ENCODE data around the gene MED13L.
"Not testable (repeated sequence)": the region's sequence is repeated elsewhere in the genome, so short reads cannot be mapped to it uniquely, and the experiment has no call there.

MED13L gene

DNA sequence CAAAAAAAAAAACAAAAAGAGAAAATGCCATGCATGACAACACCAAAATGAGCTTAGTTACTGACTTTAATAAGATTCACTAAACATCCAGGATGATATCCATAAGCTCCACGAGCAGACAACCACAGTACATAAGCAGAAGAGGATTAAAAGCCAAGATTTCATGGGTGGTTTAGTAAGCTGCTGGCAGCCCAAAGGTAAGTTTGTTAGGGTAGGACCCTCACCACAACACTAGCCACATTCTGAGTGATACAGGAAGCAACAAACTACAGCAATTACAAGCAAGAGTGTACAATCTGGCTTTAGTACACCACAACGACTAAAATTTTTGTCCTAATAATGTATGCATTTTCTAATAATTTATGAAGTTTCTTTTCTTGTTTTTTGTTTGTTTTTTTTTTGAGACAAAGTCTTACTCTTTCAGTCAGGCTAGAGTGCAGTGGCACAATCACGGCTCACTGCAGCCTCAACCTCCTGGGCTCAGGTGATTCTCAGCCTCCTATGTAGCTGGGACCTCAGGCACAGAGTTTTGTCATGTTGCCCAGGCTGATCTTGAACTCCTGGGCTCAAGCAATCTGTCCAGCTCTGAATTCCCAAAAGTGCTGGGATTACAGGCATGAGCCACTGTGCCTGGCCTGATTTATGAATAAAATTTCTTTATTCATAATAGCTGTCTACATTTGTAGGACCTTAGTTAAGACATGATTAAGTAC, 221.4 kb downstream of the MED13L start:
- no peak for DNase-seq (ENCODE audit: low spot score)

DNA sequence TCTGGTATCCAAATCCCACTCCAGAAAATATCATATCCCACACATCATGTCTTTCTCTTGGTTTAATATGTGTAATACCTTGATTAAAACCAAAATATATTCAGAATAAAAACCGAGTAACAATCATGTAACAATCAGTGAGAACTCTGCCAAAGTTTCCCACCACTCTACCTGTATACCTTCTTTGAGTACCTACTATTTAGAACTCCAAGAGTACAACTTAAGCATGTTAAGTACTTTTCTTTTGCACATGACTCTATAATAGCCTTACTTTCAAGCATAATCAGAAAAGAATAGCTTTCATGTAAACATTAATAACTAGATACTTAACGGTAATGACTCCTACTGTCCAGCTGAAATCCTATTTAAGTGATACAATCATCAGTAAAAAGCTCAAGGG, 223.2 kb downstream of the MED13L start:
- DNase-seq (ENCODE audit: low spot score): no peak

DNA sequence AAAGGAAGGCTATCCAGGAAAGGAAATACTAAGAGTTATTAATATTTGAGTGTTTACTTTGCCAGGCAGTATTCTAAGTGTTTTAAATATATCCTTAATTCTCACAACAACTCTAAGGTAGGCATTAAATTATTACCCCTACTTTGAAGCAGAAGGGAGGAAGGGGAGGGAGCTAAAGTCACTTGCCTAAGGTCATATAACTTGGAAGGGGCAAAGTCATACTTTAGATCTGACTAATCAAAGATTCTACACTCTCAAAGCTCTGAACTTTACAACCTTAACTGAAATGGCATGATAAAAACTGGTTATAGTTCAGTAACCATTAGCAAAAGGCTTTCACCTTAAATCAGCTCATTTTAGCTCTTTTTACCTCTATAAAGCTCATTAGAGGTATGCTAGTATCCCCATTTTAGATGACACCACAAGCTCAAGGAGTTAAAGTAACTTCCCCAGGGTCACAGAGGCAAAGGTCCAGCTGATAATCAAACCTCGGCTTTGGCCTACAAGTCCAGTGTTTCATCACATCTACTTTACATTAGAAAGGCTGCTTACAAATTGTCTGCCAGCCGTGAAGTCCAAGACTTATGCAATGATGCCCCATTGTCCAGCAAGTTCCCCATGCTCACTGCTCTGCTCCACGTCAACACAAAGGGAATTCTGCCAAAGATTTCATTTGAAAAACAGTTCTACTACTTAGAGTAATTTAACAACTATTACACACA, 223.9 kb downstream of the MED13L start:
- DNase-seq (ENCODE audit: low spot score): peak; percentile 7

DNA sequence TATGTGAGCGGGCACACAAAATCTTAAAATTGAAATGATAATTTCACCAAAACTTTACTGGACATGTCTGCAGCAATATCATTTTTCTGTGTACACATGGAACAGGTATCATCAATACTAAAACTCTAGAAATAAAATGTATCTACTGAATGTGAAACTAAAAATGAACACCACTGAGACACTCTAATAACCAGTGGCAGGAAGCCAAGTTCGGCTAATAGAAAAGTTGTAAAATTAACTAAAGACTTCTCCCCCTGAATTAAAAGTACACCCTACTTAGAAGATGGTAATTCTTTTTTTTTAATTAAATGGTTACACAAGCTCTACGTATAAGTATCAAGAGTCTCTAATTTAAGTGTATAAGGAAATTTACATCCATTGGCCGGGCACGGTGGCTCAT, 227.2 kb downstream of the MED13L start:
- DNase-seq (ENCODE audit: low spot score): no peak

DNA sequence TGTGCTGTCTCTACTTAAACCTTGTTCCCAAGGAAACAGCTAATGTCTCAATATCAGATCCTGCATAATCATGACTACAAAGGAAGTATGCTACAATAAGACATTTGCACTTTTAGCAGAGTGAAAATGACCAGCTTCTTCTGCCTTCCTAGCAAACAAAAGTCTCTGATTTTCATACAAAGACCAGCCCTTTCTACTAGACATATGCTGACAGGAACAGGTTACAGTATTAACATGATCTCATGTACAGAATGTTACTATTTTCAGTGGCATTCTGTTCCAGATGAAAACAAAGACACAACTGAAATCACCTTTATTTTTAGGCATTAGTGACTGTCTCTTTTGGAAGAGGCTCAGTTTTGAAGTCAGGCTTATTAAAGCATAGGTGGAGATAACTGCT, 228.6 kb downstream of the MED13L start:
- DNase-seq (ENCODE audit: low spot score): no peak

DNA sequence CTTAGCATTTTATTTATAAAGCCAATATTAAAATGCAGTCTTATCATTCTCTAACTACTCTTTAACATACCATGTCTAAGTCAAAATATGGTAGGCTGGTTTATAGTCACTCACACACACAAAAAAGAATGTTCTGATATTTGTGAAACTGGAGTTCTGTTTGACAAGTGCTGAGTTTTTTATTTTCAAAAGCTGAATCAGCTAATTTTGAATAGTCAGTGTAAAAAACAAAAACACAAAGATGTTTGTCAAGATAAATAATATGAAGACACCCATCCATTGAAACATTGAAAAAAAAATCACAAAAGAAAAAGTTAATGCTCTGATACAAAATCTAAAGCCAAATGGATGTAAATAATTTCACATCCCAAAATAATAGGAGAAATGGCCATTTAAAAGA, 231.5 kb downstream of the MED13L start:
- no peak for DNase-seq (ENCODE audit: low spot score)

DNA sequence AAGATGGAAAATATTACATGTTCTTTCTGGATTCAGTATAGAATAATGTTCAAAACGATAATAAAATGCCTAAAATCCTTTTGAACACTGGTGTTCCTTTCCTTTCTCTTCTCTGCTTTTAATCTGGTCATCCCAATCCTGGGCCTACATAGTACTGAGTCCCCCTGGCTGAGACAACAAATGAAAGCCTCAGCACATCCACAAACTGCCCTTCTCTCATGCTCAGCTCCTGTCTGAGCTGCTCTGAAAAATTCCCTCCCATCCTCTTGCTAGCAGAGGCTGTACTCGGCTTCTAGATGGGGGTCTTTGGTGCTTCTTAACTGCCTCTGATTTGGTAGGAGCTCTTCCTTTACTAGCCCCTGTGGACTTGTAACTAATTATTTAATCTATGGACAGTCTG, 232.3 kb downstream of the MED13L start:
- DNase-seq (ENCODE audit: low spot score): no peak

DNA sequence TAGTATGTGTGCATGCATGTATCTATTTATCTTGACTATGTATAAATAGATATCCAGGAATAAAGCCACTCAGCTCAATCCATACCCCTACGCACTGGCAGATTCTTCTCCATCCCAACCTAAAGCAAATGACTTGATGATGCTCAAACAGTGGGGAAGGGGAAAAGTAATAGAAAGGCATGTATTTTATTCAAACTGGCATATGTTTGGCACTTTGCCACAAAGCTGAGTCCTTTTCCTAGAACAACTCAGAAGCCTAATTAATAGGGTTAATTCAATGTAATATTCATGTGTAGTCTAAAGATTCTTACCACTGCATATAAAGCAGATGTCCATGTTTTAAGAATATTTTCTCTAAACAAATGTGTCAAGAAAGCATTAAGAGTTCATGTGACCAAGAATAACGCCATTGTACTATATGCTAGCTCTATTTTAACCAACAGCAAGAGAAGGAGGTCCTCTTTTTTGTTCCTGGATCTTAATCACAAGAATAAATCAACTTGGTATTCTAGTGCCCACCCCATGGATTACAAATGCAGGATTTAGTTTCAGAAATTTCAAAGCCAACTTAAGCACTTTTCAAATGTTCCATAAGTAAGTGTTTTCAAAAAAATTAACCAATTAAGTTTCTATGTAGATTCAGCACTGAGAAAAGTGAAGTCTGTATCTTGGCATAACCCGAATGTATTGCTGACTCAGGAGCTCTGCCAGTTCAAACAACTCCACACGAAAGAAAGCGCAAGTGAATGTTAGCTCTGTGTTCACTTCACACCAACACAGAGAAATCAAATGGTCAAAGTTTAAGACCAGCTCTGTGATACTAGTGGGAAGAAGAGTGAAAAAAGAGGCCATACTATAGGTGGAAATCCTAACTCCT, 233.6 kb downstream of the MED13L start:
- DNase-seq (ENCODE audit: low spot score): no peak

DNA sequence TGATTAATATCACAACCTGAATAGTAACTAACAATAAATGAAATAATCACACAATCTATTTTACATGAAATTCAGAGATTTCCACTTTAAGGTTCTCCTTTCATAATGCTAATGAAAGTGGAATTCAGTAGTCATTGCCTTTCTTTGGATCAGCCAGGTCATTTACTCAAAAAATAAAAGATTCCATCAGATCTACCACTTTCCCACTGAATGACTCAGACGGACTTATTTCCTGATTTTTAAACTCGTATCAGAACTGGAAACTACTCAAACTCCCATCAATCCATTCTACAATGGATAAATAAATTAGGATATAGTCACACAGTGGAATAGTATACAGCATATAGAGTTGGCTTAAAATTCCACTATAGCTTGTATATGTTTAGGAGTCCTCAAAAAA, 237.1 kb downstream of the MED13L start:
- no peak for DNase-seq (ENCODE audit: low spot score)

DNA sequence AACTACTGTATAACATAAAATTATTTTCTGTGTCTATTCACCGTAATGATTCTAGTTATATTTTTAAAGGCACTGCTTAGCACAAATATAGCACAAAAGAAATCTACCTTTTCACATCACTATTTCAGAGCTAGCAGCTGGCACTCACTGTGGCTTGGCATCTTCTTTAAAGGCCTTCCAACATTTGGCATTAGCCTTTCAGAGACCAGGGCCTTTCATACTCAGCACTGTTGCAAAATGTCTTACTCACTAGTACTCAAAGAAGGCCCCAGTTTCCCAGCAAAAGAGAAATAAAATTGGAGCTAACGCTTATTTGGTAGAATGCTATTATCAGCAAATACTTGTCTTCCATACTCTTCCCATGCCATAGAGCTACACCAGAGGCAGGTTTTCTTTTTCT, 238.4 kb downstream of the MED13L start:
- DNase-seq (ENCODE audit: low spot score): no peak

DNA sequence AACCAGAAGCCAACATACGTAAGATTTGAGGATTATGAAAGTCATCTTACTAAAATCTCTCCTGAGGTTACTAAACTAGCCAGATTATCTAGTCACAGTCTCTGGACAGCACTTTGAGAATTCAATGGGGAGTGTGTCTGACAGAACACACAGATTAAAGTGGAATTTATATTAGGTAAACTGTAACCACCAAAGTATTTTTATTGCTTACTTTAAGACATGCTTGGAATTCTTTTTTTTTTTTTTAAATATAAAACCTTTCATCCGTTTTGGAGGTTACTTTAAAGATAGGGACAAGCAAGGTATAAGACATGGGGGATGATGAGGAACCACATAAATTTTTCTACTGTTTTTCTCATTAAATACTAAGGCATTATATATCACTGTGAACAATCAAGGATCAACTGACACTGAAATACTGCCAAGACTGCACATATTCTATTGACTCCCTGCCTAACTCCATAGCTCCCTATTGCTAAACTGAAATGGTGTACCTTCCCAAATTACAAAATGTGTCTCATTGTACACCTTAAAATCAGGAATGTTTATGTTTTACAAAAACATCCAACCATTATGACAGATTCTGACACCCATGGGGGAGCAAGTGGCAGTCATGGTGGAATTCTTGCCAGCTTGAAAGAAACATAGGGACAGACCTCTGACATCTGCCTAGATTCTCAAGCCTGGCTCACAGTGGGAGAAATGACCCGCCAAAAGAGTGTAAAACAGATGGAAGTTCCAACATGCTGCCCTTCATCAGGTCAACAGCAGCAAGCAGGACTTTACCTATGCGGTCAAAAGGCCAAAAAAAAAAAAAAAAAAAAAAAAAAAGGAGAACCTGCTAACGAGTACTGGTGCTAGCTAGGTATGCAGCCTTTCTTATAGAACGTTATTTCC, 239.3 kb downstream of the MED13L start:
- no peak for DNase-seq (ENCODE audit: low spot score)

DNA sequence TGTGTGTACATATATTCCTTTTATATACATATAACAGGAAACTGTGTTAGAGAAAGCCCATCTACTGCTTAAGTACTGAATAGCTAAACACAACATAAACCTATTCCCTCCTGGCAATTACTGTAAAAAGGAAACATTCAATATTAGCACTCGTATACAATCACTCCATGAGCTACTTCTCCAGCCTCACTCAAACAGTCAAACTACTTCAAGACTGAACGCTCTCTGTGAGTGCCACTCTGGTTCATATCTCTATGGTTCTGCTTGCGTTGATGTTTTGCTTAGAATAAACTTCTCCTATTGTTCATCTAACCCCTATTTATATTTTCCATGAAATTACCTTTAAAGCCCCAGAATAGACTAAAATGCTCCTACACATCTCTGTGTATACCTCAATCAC, 243.7 kb downstream of the MED13L start:
- no peak for DNase-seq (ENCODE audit: low spot score)

DNA sequence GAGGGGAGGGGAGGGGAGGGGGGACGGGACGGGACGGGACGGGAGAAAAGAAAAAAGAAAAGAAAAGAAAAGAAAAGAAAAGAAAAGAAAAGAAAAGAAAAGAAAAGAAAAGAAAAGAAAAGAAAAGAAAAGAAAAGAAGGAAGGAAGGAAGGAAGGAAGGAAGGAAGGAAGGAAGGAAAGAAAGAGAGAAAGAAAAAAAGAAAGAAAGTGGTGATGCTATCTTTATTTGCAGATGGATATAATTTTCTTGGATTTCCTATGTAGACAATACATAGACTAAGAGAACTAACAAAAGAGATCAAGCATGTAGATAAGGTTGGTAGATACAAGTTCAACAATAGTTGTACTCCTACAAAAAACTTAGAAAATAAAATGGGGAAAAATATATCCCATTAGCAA, 245.9 kb downstream of the MED13L start:
- DNase-seq (ENCODE audit: low spot score): not testable (repeated sequence)

DNA sequence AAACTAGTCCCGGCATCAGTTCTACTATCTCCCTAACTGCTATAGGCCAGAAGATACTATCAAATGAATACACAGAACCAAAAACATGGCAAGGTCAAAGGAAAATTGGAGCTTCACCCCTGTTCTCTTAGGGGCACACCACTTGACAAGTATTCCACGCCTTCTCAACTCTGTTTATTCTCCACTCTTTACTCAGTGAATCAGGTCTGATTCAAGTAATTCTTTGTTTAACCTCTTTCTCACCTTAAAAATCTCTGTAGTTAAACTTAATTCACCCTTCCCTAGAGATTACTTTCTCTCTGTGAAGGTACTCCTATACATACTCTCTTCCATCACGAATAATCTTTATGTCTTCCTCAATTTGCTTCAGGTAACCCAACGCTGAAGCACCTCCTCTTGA, 248.9 kb downstream of the MED13L start:
- DNase-seq (ENCODE audit: low spot score): no peak

DNA sequence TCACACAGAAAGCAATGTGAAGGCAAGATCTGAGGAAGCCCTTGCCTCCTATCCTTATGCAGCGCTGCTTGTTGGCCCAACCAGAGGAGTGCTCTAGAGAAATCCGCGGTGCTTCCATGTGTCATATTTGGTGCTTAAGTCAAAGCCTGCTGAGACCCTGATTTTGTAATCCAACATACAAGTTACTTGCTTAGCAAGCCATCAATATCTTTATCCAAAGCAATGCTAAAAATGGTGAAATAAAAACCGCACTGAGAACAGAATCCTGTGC, 250.0 kb downstream of the MED13L start:
- DNase-seq (ENCODE audit: low spot score): no peak

DNA sequence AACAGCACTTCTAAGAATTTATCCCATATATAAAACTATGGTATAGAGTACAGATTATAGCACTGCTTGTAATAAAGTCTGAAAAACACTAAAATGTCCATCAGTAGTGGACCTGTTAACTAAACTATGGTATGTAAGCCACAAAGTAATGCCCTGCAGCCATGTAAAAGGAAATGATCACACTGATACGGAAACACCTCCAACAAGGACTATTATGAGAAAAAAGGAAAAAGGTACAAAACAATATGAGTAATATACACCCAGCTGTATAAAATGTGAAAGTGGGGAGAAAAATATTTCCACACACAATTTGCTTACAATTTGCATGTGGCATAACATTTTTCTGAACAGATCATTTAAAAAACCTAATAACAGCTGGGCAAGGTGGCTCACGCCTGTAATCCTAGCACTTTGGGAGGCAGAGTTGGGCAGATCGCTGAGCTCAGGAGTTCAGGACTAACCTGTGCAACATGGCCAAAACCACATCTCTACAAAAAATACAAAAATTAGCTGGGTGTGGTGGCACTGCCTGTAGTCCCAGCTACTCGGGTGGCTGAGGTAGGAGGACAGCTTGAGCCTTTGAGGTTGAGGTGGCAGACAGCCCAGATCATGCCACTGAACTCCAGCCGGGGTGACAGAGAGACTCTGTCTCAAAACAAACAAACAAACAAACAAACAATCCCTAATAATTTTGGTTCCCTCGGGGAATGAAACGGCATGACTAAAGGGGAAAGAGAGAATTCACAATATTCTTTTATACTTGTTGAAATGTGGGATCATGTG, 250.5 kb downstream of the MED13L start:
- DNase-seq (ENCODE audit: low spot score): no peak

DNA sequence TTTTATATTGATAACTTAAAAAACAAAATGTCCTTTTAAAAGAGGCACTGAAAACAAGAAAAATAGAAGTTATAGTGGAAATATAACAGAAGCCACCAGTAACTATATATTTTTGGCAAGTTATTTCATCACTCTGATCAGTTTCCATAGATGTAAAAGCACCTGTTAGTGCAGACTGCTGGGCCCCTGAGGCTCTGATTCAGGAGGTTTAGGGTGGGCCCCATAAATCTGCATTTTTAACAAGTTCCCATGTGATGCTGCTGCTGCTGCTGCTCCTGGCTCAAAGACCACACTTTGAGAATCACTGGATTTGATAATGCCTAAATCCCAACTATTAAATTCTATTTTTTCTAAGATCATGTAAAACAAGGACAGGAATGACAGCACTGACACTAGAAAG, 251.1 kb downstream of the MED13L start:
- no peak for DNase-seq (ENCODE audit: low spot score)

DNA sequence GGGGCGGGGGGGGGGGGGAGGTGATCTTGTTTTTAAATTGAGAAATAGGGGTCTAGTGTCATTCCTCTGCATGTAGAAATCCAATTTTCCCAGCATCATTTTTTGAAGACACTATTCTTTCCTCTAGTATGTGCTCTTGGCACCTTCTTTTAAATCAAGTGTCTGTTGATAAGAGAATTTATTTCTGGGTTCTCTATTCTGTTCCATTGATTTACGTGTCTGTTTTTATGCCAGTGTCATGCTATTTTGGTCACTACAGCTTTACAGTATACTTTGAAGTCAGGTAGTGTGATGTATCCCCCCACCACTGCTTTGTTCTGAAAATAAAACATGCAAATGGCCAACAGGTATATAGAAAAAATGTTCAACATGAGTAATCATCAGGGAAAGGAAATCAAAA, 252.7 kb downstream of the MED13L start:
- DNase-seq (ENCODE audit: low spot score): no peak

DNA sequence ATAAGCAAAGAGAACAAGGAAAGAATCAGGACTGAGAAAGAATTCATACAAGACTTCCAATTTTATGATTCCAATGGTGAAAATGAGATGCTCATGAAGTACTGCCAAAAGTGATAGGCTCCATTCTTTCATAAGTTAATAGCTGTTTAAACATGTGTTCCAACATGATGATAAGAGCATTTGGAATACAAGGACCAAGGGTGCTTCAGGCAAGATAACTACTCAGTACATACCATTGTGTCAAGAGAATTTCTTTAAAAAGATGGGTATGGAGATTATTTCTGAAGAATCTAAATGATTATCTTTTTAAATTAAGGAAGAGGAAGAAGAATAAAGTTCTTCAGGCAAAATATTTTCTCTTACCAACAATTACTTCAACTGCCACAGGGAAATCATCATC, 258.1 kb downstream of the MED13L start:
- DNase-seq (ENCODE audit: low spot score): no peak

DNA sequence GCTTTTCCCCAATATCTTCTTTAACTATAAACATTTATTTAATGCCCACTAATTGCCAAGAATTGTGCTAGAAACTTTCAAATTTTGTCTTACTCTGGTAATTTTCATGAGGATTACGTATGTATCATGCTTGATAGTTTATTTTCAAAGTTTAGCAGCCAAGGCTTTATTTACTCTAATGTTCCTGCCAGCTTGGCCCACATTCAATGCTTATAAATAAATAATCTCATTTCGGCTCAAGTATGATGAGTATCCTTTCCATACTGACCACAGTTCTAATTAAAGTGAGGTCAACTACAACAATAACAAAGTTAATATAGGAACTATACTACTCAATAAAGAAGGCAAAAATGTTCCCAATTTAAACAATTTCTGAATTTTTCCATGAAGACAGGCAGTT, 259.2 kb downstream of the MED13L start:
- no peak for DNase-seq (ENCODE audit: low spot score)

DNA sequence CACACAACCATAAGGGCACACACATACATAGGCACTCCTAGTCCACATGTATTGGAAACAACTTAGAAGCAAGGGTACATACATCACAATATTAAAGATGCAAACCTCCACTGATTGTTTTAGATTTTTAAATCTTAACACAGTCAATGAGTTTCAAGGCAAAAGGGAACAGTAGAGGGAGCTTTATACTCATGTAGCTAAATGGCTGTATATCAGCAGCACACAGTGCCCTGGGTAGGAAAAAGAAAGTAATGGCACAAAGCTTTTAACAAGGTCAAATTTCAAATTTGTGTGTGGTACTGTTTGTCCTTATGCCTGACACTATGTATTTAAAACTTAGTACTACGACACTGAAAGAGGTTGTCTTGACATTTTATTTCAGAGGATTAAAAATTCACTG, 262.0 kb downstream of the MED13L start:
- peak; percentile 7 for DNase-seq (ENCODE audit: low spot score)

Measured in HuH-7.5 (cell line).